Measurements from ENCODE around the gene ARHGEF17.

- TF ChIP-seq ZC3H10 (CRISPR knock-in tag; IDR thresholded peaks at IDR 0.05) (no peak), CREB5 (CRISPR knock-in tag; IDR thresholded peaks at IDR 0.05; ENCODE audit: low read depth) (no peak), POU6F1 (CRISPR knock-in tag; IDR thresholded peaks at IDR 0.05; ENCODE audit: borderline replicate concordance, low read depth) (no peak), PATZ1 (CRISPR knock-in tag; IDR thresholded peaks at IDR 0.05; ENCODE audit: borderline replicate concordance) (no peak), CSRNP3 (CRISPR knock-in tag; IDR thresholded peaks at IDR 0.05) (no peak)
These were observed 93.3 kb downstream of the ARHGEF17 start for GRCh38 chr11:73401217-73401923.

All from SK-N-SH treated with all-trans-retinoic acid at 6 μM for 48 hours (cell line).